T-cell (primary cell): ENCODE measurements around the gene CPSF4L. TPM values are rescaled to one million over a fixed set of nuclear protein-coding genes. Genes with fewer than 3 reads are reported as not detected.

ENCODE experiments used
- ATAC-seq, 4 experiments: fragments of 200-7000 bp in 3 of 4; fragments of 150-1000 bp in 1 of 4; cut with Tn5 transposase; replicated peaks in 1 of 4; 1 replicate in 3 of 4; 2 replicates in 1 of 4; pipeline ENCODE4 v1.10.0; 2021; ENCODE audit warnings: moderate library complexity in 3 of 4, mild to moderate bottlenecking in 2 of 4, moderate number of reproducible peaks in 1 of 4
- CTCF ChIA-PET, 2 donors: fragments of 300-600 bp; sonication (Branson Sonifier 250); formaldehyde crosslinking; loops; one replicate each; lab custom pipeline; 2022; ENCODE audit warnings: antibody characterized with exemption in 2 of 2; lab: Charles Lee
- POLR2A ChIA-PET, 2 donors: fragments of 300-600 bp; sonication (Branson Sonifier 250); formaldehyde crosslinking; loops; one replicate each; lab custom pipeline; 2022; ENCODE audit warnings: antibody characterized with exemption in 2 of 2; lab: Charles Lee
- DNase-seq, 35 experiments: peaks; one replicate each; pipeline versions ENCODE4 v3.0.0 to v3.0.0-alpha.2; 2013 to 2023
- H3K27ac ChIP-seq: one replicate; pipeline ENCODE4 v1.5.1; 2013; ENCODE audit warnings: low read length
- H3K27me3 ChIP-seq, 2 experiments: replicated peaks in 1 of 2; 1 replicate in 1 of 2; 2 replicates in 1 of 2; pipeline versions ENCODE4 v1.6.1 to v1.7.0; 2013; ENCODE audit warnings: low read length in 1 of 2, mixed read lengths in 1 of 2; ENCODE audit not compliant: control insufficient read depth in 2 of 2, insufficient read depth in 2 of 2; ENCODE audit errors: extremely low read depth in 1 of 2
- H3K36me3 ChIP-seq, 2 donors: 1 replicate in 1 of 2; 2 replicates in 1 of 2; pipeline versions ENCODE4 v1.6.1 to v1.7.0; 2013; ENCODE audit warnings: low read length in 1 of 2; ENCODE audit not compliant: control insufficient read depth in 2 of 2, insufficient read depth in 1 of 2; ENCODE audit errors: extremely low read depth in 1 of 2
- H3K4me1 ChIP-seq, 2 experiments: 1 replicate in 1 of 2; 2 replicates in 1 of 2; pipeline versions ENCODE4 v1.6.1 to v1.7.0; 2013; ENCODE audit warnings: low read length in 2 of 2, mixed read lengths in 1 of 2; ENCODE audit not compliant: insufficient read depth in 2 of 2, control insufficient read depth in 1 of 2; ENCODE audit errors: extremely low read depth in 1 of 2
- H3K4me3 ChIP-seq, 2 donors: 1 replicate in 1 of 2; 2 replicates in 1 of 2; pipeline versions ENCODE4 v1.5.1 to v1.7.0; 2013; ENCODE audit warnings: mild to moderate bottlenecking in 2 of 2, low read length in 1 of 2, moderate library complexity in 1 of 2; ENCODE audit not compliant: control insufficient read depth in 1 of 2; ENCODE audit errors: extremely low read depth in 1 of 2
- H3K9me3 ChIP-seq: 2 replicates; pipeline ENCODE4 v1.7.0; 2013
- H3K27ac Mint-ChIP-seq, 2 donors: one replicate each; pipeline ENCODE4 v1.8.0; 2020 to 2021; ENCODE audit warnings: mild to moderate bottlenecking in 2 of 2, mixed read lengths in 2 of 2
- H3K27me3 Mint-ChIP-seq, 2 donors: one replicate each; pipeline ENCODE4 v1.8.0; 2021 to 2022; ENCODE audit warnings: mixed read lengths in 2 of 2
- H3K36me3 Mint-ChIP-seq: one replicate; pipeline ENCODE4 v1.8.0; 2021; ENCODE audit warnings: mixed read lengths
- H3K4me1 Mint-ChIP-seq, 3 donors: one replicate each; pipeline ENCODE4 v1.8.0; 2020 to 2022; ENCODE audit warnings: mixed read lengths in 3 of 3, mild to moderate bottlenecking in 1 of 3
- H3K4me3 Mint-ChIP-seq, 3 donors: one replicate each; pipeline ENCODE4 v1.8.0; 2020 to 2022; ENCODE audit warnings: mild to moderate bottlenecking in 3 of 3, mixed read lengths in 3 of 3, moderate library complexity in 3 of 3
- H3K9me3 Mint-ChIP-seq, 3 donors: one replicate each; pipeline ENCODE4 v1.8.0; 2020 to 2022; ENCODE audit warnings: mixed read lengths in 3 of 3
- WGBS: methylation state at CpG from one replicate; pipeline ENCODE4 v1.1.5; 2013; ENCODE audit warnings: missing lambda C conversion rate; ENCODE audit not compliant: insufficient coverage; 5-methylcytosine and 5-hydroxymethylcytosine counted together
- total RNA-seq, 35 experiments: library from RNA in 6 of 35; stranded (reverse) in 6 of 35; fragments of 120-200 nt in 1 of 35; gene quantifications; one replicate each; pipeline versions ENCODE4 v1.2.1 to v1.2.4 and lab custom pipeline; 2013 to 2026

The CPSF4L gene
- total RNA-seq, 5 donors from 2014 or later (not counting 1 experiment from before 2014, with no cell fraction given), result not detected

- H3K36me3 ChIP-seq, result peaks cover 20 to 84% of the 10 kb centered on the region in 2 donors
- Mint-ChIP-seq H3K36me3 (peaks cover 72% of the 10 kb centered on the region), H3K4me1 (peaks cover 37 to 50% (median 43%) of the 10 kb centered on the region in 3 donors), H3K9me3 (no peaks in the 10 kb centered on the region), H3K4me3 (no peak overlapping the region), H3K27ac (no peak overlapping the region), H3K27me3 (no peaks in the 10 kb centered on the region)
- 98% methylated on average over 7 of the region's 10 CpGs for WGBS
- ATAC-seq (no peak), DNase-seq (no peak)
- ChIA-PET POLR2A (no interaction called here), CTCF (no interaction called here)
- H3K27me3 ChIP-seq, result no peaks in the 10 kb centered on the region
- H3K4me1 ChIP-seq, result peaks cover 11 to 25% of the 10 kb centered on the region in 2 experiments
- H3K27ac ChIP-seq, result no peak overlapping the region
- no peak overlapping the region for H3K4me3 ChIP-seq
- H3K9me3 ChIP-seq, result no peaks in the 10 kb centered on the region
These were observed 61.2 kb downstream of the CPSF4L start for GRCh38 chr17:73200476-73200875.

GRCh38 chr17:73199751-73200317 lies 61.8 kb downstream of the CPSF4L start:
- H3K36me3 ChIP-seq, result peaks cover 20 to 78% of the 10 kb centered on the region in 2 donors
- H3K27me3 ChIP-seq, result no peaks in the 10 kb centered on the region
- H3K4me1 ChIP-seq, result peaks cover 11 to 28% of the 10 kb centered on the region in 2 experiments
- 94% methylated on average over 5 of the region's 8 CpGs for WGBS
- Mint-ChIP-seq H3K9me3 (no peaks in the 10 kb centered on the region), H3K4me1 (peaks cover 38 to 50% (median 44%) of the 10 kb centered on the region in 3 donors), H3K4me3 (no peak overlapping the region), H3K27ac (no peak overlapping the region), H3K27me3 (no peaks in the 10 kb centered on the region), H3K36me3 (peaks cover 71% of the 10 kb centered on the region)
- POLR2A ChIA-PET, result no interaction called here
- CTCF ChIA-PET, result no interaction called here
- DNase-seq (no peak), ATAC-seq (no peak)
- H3K9me3 ChIP-seq, result no peaks in the 10 kb centered on the region
- no peak overlapping the region for H3K4me3 ChIP-seq
- H3K27ac ChIP-seq, result no peak overlapping the region

- Mint-ChIP-seq H3K27me3 (no peaks in the 10 kb centered on the region), H3K36me3 (peaks cover 68% of the 10 kb centered on the region), H3K4me3 (no peak overlapping the region), H3K9me3 (no peaks in the 10 kb centered on the region), H3K4me1 (peaks cover 37 to 49% (median 47%) of the 10 kb centered on the region in 3 donors), H3K27ac (no peak overlapping the region)
- H3K4me1 ChIP-seq, result peaks cover 8 to 26% of the 10 kb centered on the region in 2 experiments
- no peak for DNase-seq
- CTCF ChIA-PET, result no interaction called here
- ATAC-seq, result no peak
- no peak overlapping the region for H3K27ac ChIP-seq
- no peaks in the 10 kb centered on the region for H3K9me3 ChIP-seq
- peaks cover 20 to 73% of the 10 kb centered on the region in 2 donors for H3K36me3 ChIP-seq
- 95% methylated on average over 4 of the region's 7 CpGs for WGBS
- POLR2A ChIA-PET, result no interaction called here
- H3K4me3 ChIP-seq, result no peak overlapping the region
- H3K27me3 ChIP-seq, result no peaks in the 10 kb centered on the region
These were observed 62.8 kb downstream of the CPSF4L start for GRCh38 chr17:73198930-73199260.

Other genes with a start within 250 kb of the CPSF4L start
- 10 to 100 TPM; 18.6 to 27.1 (median 23.4) TPM for gene SLC39A11, start 169.2 kb downstream of the CPSF4L start, total RNA-seq
- gene SSTR2, start 96.9 kb downstream of the CPSF4L start, total RNA-seq, result not detected
- 10 to 100 TPM; 66.3 to 77.2 (median 73.3) TPM for gene COG1, start 68.8 kb downstream of the CPSF4L start, total RNA-seq
- gene CDC42EP4, start 50.1 kb upstream of the CPSF4L start, total RNA-seq, result 1 to 10 TPM; 1.1 to 3.7 (median 1.3) TPM